Liver (tissue), 9 donors: ENCODE data around the gene NUDT16L1. TPM values are rescaled to one million over a fixed set of nuclear protein-coding genes. Genes with fewer than 3 reads are reported as not detected.

Experiments
- DNase-seq: peaks from one replicate; pipeline ENCODE4 v3.0.0-alpha.2; 2017; ENCODE audit warnings: low spot score
- H3K27ac ChIP-seq, 2 donors: one replicate each; pipeline ENCODE4 v1.7.0; 2013; ENCODE audit warnings: inconsistent platforms in 2 of 2, low read length in 2 of 2, control low read depth in 1 of 2, low read depth in 1 of 2, mild to moderate bottlenecking in 1 of 2
- H3K27me3 ChIP-seq, 4 donors: one replicate each; pipeline versions ENCODE4 v1.6.1 to v1.7.0; 2013; ENCODE audit warnings: low read length in 3 of 4, inconsistent platforms in 1 of 4, mild to moderate bottlenecking in 1 of 4, moderate library complexity in 1 of 4; ENCODE audit not compliant: control insufficient read depth in 4 of 4, insufficient read depth in 4 of 4
- H3K36me3 ChIP-seq, 4 donors: one replicate each; pipeline versions ENCODE4 v1.6.1 to v1.7.0; 2013; ENCODE audit warnings: low read length in 3 of 4, mild to moderate bottlenecking in 3 of 4, low read depth in 1 of 4, moderate library complexity in 1 of 4; ENCODE audit not compliant: control insufficient read depth in 4 of 4, insufficient read depth in 3 of 4
- H3K4me1 ChIP-seq, 4 donors: one replicate each; pipeline versions ENCODE4 v1.6.1 to v1.7.0; 2013; ENCODE audit warnings: low read length in 3 of 4, mild to moderate bottlenecking in 3 of 4, moderate library complexity in 1 of 4; ENCODE audit not compliant: control insufficient read depth in 4 of 4, insufficient read depth in 4 of 4
- H3K4me3 ChIP-seq, 3 donors: one replicate each; pipeline versions ENCODE4 v1.6.1 to v1.7.0; 2013; ENCODE audit warnings: low read length in 3 of 3, control low read depth in 1 of 3, low read depth in 1 of 3, mild to moderate bottlenecking in 1 of 3
- H3K9ac ChIP-seq, 2 donors: one replicate each; pipeline ENCODE4 v1.7.0; 2013; ENCODE audit warnings: low read length in 2 of 2, mild to moderate bottlenecking in 2 of 2, moderate library complexity in 2 of 2, control low read depth in 1 of 2, low read depth in 1 of 2
- H3K9me3 ChIP-seq, 4 donors: one replicate each; pipeline versions ENCODE4 v1.6.1 to v1.7.0; 2013; ENCODE audit warnings: low read length in 3 of 4; ENCODE audit not compliant: control insufficient read depth in 4 of 4
- ATF3 ChIP-seq: IDR thresholded peaks from 2 replicates; pipeline ENCODE4 v1.6.1; 2016; ENCODE audit warnings: antibody characterized with exemption
- CTCF ChIP-seq: fragments of 150-350 bp; IDR thresholded peaks from 2 replicates; pipeline ENCODE4 v1.5.1; 2017; ENCODE audit warnings: improper control_type of control experiment, low read depth, low read length; ENCODE audit not compliant: missing input control
- EGR1 ChIP-seq, 2 donors: IDR thresholded peaks; 2 replicates each; pipeline ENCODE4 v1.6.1; 2016 to 2018; ENCODE audit warnings: antibody characterized with exemption in 2 of 2, low read depth in 2 of 2
- FOXA1 ChIP-seq: IDR thresholded peaks from 2 replicates; pipeline ENCODE4 v1.6.1; 2016; ENCODE audit warnings: antibody characterized with exemption
- FOXA2 ChIP-seq: IDR thresholded peaks from 2 replicates; pipeline ENCODE4 v1.6.1; 2016; ENCODE audit warnings: antibody characterized with exemption
- GABPA ChIP-seq, 2 donors: IDR thresholded peaks in 1 of 2; conservative IDR thresholded peaks in 1 of 2; 2 replicates each; pipeline ENCODE4 v1.6.1; 2016; ENCODE audit warnings: antibody characterized with exemption in 2 of 2, mild to moderate bottlenecking in 1 of 2, moderate library complexity in 1 of 2
- HNF4A ChIP-seq, 2 donors: conservative IDR thresholded peaks; 2 replicates each; pipeline ENCODE4 v1.6.1; 2016; ENCODE audit warnings: antibody characterized with exemption in 2 of 2, mild to moderate bottlenecking in 2 of 2
- HNF4G ChIP-seq: IDR thresholded peaks from 2 replicates; pipeline ENCODE4 v1.6.1; 2016; ENCODE audit warnings: antibody characterized with exemption
- JUND ChIP-seq, 2 donors: IDR thresholded peaks; 2 replicates each; pipeline ENCODE4 v1.6.1; 2016; ENCODE audit warnings: antibody characterized with exemption in 2 of 2
- MAX ChIP-seq: IDR thresholded peaks from 2 replicates; pipeline ENCODE4 v1.6.1; 2016; ENCODE audit warnings: antibody characterized with exemption
- NR2F2 ChIP-seq: IDR thresholded peaks from 2 replicates; pipeline ENCODE4 v1.6.1; 2016; ENCODE audit warnings: antibody characterized with exemption
- RAD21 ChIP-seq, 2 donors: IDR thresholded peaks; 2 replicates each; pipeline ENCODE4 v1.6.1; 2016; ENCODE audit warnings: antibody characterized with exemption in 2 of 2, mild to moderate bottlenecking in 2 of 2
- REST ChIP-seq: IDR thresholded peaks from 2 replicates; pipeline ENCODE4 v1.6.1; 2016; ENCODE audit warnings: antibody characterized with exemption, mild to moderate bottlenecking
- RXRA ChIP-seq, 2 donors: IDR thresholded peaks; 2 replicates each; pipeline ENCODE4 v1.6.1; 2017 to 2018; ENCODE audit warnings: antibody characterized with exemption in 2 of 2, mild to moderate bottlenecking in 1 of 2
- SP1 ChIP-seq: IDR thresholded peaks from 2 replicates; pipeline ENCODE4 v1.6.1; 2018; ENCODE audit warnings: antibody characterized with exemption, mild to moderate bottlenecking
- TAF1 ChIP-seq: conservative IDR thresholded peaks from 2 replicates; pipeline ENCODE4 v1.6.1; 2016; ENCODE audit warnings: antibody characterized with exemption, mild to moderate bottlenecking
- YY1 ChIP-seq: IDR thresholded peaks from 2 replicates; pipeline ENCODE4 v1.6.1; 2016; ENCODE audit warnings: antibody characterized with exemption, mild to moderate bottlenecking
- ZBTB33 ChIP-seq: IDR thresholded peaks from 2 replicates; pipeline ENCODE4 v1.6.1; 2016; ENCODE audit warnings: antibody characterized with exemption
- WGBS: extraction: QIAGEN DNeasy Blood & Tissue Kit; methylation state at CpG from one replicate; pipeline ENCODE4 v1.1.7; 2013; 5-methylcytosine and 5-hydroxymethylcytosine counted together
- polyA plus RNA-seq, 2 donors: library from polyadenylated mRNA; stranded (reverse) in 1 of 2; unstranded in 1 of 2; fragments of 200-250 nt in 1 of 2; fragments of >200 nt in 1 of 2; fragmentation: Nextera tagmentation in 1 of 2; extraction: Ambion mirVana in 1 of 2; gene quantifications; one replicate each; pipeline versions ENCODE4 v1.2.1 to v1.2.3, GENCODE V29; 2013 to 2015
- total RNA-seq, 2 donors: library from RNA; depleted of rRNA; stranded (reverse); fragments of >200 nt; gene quantifications; one replicate each; pipeline ENCODE4 v1.2.3, GENCODE V29; 2014
- donor health status: healthy.
- donor health status: healthy.
- donor health status: healthy.
- donor health status: healthy.
- donor health status: healthy.

NUDT16L1 gene
- total and polyA plus RNA-seq, 4 donors: 22.4 to 43.4 (median 36.3) TPM

GRCh38 chr16:4692460-4693295 lies 684 bp upstream of the NUDT16L1 start:
- peaks cover 11 to 66% (median 47%) of the 10 kb centered on the region in 4 donors for H3K4me1 ChIP-seq
- peak overlapping the region in 2 of 3 donors; percentile 50 to 58 for H3K4me3 ChIP-seq
- TF ChIP-seq FOXA1: no peak
- no peak for TF ChIP-seq ATF3
- TF ChIP-seq RXRA (IDR thresholded peaks at IDR 0.05): no peak
- TF ChIP-seq FOXA2: no peak
- TF ChIP-seq SP1: no peak
- no peak for TF ChIP-seq EGR1 (IDR thresholded peaks at IDR 0.05; ENCODE audit: low read depth in 2 of 2)
- no peak for TF ChIP-seq MAX
- TF ChIP-seq HNF4G: no peak
- TF ChIP-seq HNF4A (conservative IDR thresholded peaks at IDR 0.05): no peak
- no peak for TF ChIP-seq NR2F2
- TF ChIP-seq ZBTB33: no peak
- no peak for TF ChIP-seq GABPA (IDR thresholded peaks at IDR 0.05 in 1 of 2, conservative IDR thresholded peaks at IDR 0.05 in 1 of 2)
- no peak for TF ChIP-seq JUND (IDR thresholded peaks at IDR 0.05)
- TF ChIP-seq YY1: no peak
- TF ChIP-seq TAF1: no peak
- H3K27me3 ChIP-seq: no peaks in the 10 kb centered on the region
- 19% methylated on average over 31 of the region's 31 CpGs for WGBS
- H3K36me3 ChIP-seq: peaks cover 3 to 24% (median 6%) of the 10 kb centered on the region in 4 donors
- H3K27ac ChIP-seq: peak overlapping the region; percentile 71 to 80
- H3K9me3 ChIP-seq: no peaks in the 10 kb centered on the region
- no peak overlapping the region for H3K9ac ChIP-seq
- no peak for DNase-seq

GRCh38 chr16:4693956-4694641 lies 737 bp downstream of the NUDT16L1 start:
- H3K27me3 ChIP-seq: no peaks in the 10 kb centered on the region
- 3% methylated on average over 54 of the region's 54 CpGs for WGBS

More at GRCh38 chr16:4693956-4694641, 737 bp downstream of the NUDT16L1 start:
- TF ChIP-seq YY1 (no peak), SP1 (no peak), FOXA2 (no peak), RAD21 (IDR thresholded peaks at IDR 0.05) (no peak), HNF4G (no peak), REST (no peak), MAX (no peak), CTCF (no peak), JUND (IDR thresholded peaks at IDR 0.05) (no peak), RXRA (IDR thresholded peaks at IDR 0.05) (no peak), GABPA (IDR thresholded peaks at IDR 0.05 in 1 of 2, conservative IDR thresholded peaks at IDR 0.05 in 1 of 2) (no peak)
- Histone ChIP-seq H3K36me3 (peaks cover 7 to 32% (median 8%) of the 10 kb centered on the region in 4 donors), H3K4me3 (peak overlapping the region; percentile 80 to 94 (median 94)), H3K9me3 (no peaks in the 10 kb centered on the region), H3K27ac (peak overlapping the region; percentile 77 to 85), H3K4me1 (peaks cover 10 to 51% (median 34%) of the 10 kb centered on the region in 4 donors), H3K9ac (peak overlapping the region in 1 of 2 donors; percentile 32)
- no peak for DNase-seq
